Measurements from ENCODE around the gene PRELID1.
A peak's percentile ranks its signal among the peaks of the same experiment; 100 is the strongest.
"Not testable (repeated sequence)": the region's sequence is repeated elsewhere in the genome, so short reads cannot be mapped to it uniquely, and the experiment has no call there.

PRELID1 gene

DNA sequence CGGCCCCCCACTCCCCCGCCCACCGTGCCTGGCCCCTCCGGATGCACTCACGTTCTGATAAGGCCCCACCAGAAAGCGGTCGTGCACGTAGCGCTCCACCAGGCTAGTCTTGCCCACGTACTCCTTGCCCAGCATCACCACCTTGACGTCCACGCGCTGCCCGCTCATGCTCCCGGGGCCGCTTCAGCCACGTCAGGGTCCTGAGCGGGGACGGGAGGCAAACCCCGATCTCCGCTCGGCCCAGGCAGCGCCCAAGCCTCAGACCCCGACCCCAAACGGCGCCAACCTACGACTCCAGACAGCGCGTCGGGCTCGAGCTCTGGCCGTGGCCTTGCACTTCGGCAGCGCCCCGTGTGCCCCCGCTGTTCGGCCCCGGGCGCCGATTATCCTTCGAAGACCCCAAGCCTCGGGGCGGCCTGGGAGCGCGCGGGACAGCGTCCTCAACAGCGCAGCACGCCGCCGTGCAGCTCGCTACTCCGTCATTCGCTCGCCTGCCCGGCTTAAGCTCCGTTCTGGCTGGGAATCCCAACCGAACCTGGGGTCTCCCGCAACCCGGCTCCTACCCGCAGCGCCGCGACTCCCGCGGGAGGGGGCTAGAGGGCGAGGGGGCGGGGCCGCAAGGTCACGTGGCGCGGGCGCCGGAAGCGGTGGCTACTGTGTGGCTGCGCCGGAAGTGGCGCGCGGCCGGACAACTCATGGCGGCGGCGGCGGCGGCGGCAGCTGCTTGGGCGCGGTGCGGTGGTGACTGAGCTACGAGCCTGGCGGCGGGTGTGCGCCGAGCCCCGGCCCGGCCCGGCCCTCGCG is at the start of gene PRELID1, which contains the start of gene RAB24:
TSS of gene PRELID1 (plus strand) at position 679 of the 804 bp plus-strand sequence. CDS start 187 bp downstream, outside the sequence.
TSS of gene RAB24 (minus strand) at position 599 of the 804 bp plus-strand sequence. CDS start at position 168, 431 bp downstream.
- peak; percentile 82 for DNase-seq (ENCODE audit: insufficient read length, low spot score)
- peak; percentile 58 for FAIRE-seq

- DNase-seq (ENCODE audit: insufficient read length, low spot score) (no peak), FAIRE-seq (no peak)
These were observed 47.3 kb upstream of the PRELID1 start for GRCh38 chr5:177256296-177256695.

- DNase-seq (ENCODE audit: insufficient read length, low spot score); FAIRE-seq: not testable (repeated sequence)
These were observed 44.9 kb upstream of the PRELID1 start for GRCh38 chr5:177258711-177259110.

- DNase-seq (ENCODE audit: insufficient read length, low spot score) (no peak), FAIRE-seq (no peak)
These were observed 42.6 kb upstream of the PRELID1 start for GRCh38 chr5:177260961-177261360.

GRCh38 chr5:177261510-177261909 is 42.1 kb upstream of the PRELID1 start:
- FAIRE-seq: no peak
- no peak for DNase-seq (ENCODE audit: insufficient read length, low spot score)

DNA sequence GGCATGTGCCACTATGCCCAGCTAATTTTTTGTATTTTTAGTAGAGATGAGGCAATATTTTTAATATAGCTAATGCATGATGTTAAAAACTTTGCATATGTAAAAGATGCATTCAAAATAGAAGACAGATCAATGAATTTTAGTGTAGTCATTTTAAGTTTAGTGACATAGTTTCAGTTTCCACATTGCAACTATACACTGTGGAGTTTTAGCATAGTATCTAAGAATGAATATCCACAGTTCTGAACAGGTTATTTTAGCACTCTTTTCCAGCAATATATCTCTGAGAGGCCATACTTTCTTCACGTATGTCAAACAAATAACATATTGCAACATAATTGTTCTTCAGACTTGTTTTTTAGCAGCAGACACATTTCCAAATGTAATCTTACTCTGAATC is 39.4 kb upstream of the PRELID1 start:
- DNase-seq (ENCODE audit: insufficient read length, low spot score) (no peak), FAIRE-seq (no peak)

DNA sequence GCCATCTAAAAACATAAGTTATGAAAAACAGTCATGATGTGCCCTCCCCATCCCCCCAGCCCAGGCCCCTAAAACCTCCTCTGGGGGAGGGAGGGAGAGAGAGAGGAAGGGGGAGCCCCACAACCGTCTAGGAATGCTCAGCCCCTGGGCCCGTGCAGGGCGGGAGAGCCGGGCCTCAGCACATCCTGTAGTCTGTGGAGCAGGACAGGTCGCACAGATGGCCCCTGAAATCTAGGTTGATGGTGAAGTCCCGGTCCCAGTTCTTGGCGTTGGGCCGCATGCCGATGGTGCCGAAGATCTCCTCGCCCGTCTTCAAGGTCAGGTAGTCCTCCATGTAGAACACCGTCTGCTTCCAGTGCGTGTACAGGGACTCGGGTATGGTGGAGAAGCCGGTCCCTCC is 38.2 kb upstream of the PRELID1 start:
- DNase-seq (ENCODE audit: insufficient read length, low spot score) (no peak), FAIRE-seq (no peak)

DNA sequence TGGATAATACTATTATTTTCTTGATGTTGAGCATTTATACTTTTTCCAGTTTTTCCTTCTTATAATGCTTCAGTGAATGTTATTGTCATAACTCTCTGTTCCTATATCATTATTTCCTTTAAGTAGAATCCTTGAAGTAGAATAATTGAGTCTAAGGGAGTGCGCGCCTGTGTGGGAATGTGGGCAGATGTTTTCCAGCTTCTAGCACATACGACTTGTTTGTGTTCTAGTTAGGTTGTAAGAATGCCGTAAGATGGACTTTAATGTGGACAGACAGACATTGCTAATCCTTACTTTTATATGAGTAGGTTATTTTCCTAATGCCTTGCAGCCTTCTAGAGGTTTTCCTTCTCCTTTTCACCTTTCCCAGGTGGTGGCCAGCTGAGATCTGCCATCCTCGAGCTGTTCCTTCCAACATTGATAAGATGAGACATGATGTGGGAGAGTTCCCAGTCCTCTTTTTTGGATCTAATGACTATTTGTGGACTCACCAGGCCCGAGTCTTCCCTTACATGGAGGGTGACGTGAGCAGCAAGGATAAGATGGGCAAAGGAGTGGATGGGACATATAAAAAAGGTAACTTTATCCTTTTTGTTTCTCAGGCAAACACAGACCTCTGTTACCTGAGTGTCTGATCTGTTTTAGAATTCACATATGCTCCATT is 34.2 kb upstream of the PRELID1 start:
- DNase-seq (ENCODE audit: insufficient read length, low spot score) (no peak), FAIRE-seq (no peak)

DNA sequence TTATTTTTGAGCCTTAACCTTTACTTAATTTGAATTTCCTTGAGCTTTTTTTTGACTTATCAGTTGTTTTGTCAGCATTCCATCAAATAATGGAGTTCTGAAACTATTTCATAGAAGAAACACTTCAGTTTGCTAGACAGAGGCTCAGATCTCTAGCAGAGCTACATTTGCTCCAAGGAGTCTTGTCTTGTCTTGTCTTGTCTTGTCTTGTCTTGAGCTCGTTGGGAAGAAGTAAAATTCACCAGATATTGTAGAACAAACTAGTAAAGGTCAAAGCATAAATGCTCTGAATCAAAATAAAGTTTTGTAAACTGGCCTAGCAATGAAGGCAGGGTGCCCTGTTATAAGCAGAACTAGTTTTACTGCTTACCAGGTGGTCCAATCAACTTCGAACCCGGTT is 33.6 kb upstream of the PRELID1 start:
- no peak for DNase-seq (ENCODE audit: insufficient read length, low spot score)
- FAIRE-seq: peak; percentile 26

- FAIRE-seq (peak; percentile 11), DNase-seq (ENCODE audit: insufficient read length, low spot score) (no peak)
These were observed 32.9 kb upstream of the PRELID1 start for GRCh38 chr5:177270653-177271052.

- FAIRE-seq (no peak), DNase-seq (ENCODE audit: insufficient read length, low spot score) (no peak)
These were observed 32.5 kb upstream of the PRELID1 start for GRCh38 chr5:177271113-177271512.

DNA sequence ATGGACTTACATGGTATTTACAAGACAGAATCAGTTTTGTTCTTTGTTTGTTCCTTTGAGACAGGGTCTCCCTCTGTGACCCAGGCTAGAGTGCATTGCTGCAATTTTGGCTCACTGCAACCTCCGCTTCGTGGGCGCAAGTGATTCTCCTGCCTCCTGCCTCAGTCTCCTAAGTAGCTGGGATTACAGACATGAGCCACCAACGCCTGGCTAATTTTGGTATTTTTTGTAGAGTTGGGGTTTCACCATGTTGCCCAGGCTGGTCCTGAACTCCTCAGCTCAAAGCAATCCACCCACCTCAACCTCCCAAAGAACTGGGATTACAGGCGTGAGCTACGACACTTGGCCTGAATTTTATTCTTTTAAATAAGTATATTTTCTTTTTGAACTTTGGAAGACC is 27.7 kb upstream of the PRELID1 start:
- FAIRE-seq: no peak

GRCh38 chr5:177276886-177277285 is 26.7 kb upstream of the PRELID1 start:
- FAIRE-seq (no peak), DNase-seq (ENCODE audit: insufficient read length, low spot score) (no peak)

More for the DNA sequence above, 27.7 kb upstream of the PRELID1 start:
- DNase-seq (ENCODE audit: insufficient read length, low spot score): no peak

DNA sequence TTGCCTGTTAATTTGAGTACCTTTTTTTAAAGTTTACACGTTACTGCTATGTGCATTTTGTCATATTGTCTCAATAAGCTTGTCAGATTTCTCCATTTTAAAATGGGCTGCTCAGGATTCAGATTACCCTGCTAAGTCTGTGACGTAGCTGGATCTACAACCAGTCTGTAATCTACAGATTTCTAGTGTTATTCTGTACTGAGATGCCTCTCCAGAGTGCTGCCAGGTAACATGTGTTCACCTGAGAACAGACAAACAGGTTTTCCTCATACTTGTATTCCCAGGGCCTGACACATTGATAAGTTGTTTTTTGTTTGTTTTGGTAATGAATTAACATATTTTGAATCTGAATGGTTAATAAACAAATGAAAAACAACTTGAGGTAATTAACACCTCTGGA is 15.4 kb upstream of the PRELID1 start:
- no peak for FAIRE-seq
- no peak for DNase-seq (ENCODE audit: insufficient read length, low spot score)

DNA sequence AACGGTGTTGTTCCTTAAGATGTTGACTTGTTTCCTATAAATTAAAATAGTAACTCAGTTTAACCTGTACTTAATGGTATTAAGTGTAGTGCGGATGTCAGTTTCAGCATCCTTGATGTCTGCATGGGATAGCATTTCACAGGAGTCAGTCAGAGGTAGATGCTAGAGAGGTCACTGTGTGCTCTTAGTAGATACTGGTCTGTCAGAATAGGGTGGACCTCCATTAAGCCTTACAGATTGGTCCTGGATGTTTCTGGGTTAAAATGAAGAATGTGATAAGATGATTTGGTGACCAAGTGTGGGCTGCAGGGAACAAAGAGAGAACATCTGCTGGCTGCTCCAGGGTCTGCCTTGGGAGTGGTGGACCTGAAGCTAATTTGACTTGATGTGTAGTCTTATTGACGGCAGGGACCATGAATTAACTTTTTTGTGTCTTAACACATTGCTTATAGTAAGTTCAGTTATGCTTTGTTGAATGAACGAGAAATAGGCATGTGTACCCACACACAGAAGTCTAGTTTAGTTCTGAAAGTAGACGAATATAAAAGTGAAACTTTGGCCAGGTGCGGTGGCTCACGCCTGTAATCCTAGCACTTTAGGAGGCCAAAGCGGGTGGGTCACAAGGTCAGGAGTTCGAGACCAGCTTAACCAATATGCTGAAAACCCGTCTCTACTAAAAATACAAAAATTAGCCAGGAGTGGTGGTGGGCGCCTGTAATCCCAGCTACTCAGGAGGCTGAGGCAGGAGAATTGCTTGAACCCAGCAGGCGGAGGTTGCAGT is 12.6 kb upstream of the PRELID1 start:
- no peak for DNase-seq (ENCODE audit: insufficient read length, low spot score)
- peak; percentile 97 for FAIRE-seq

DNA sequence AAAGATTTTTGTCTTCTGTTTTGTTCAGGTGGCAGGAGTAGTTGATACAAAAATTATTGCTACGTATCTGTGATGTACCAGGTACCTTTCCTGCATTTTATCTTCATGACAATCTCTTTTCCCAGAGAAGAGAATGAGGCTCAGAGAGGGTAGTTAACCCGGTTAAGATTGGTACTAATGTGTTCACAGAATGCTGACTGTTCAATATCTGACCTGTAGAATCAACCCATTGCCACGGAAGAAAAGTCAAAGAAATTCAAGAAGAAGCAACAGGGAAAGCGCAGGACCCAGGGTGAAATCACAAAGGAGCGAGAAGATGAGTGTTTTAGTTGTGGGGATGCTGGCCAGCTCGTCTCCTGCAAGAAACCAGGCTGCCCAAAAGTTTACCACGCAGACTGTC is 11.9 kb upstream of the PRELID1 start:
- FAIRE-seq (no peak), DNase-seq (ENCODE audit: insufficient read length, low spot score) (no peak)

- DNase-seq (ENCODE audit: insufficient read length, low spot score) (no peak), FAIRE-seq (no peak)
These were observed 9.6 kb upstream of the PRELID1 start for GRCh38 chr5:177293819-177294581.

DNA sequence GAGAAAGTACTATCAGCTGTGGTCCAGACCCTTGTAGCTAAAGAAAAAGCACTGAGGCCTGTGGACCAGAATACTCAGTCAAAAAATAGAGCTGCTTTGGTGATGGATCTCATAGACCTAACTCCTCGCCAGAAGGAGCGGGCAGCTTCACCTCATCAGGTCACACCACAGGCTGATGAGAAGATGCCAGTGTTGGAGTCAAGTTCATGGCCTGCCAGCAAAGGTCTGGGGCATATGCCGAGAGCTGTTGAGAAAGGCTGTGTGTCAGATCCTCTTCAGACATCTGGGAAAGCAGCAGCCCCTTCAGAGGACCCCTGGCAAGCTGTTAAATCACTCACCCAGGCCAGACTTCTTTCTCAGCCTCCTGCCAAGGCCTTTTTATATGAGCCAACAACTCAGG is 9.0 kb upstream of the PRELID1 start:
- DNase-seq (ENCODE audit: insufficient read length, low spot score): no peak
- FAIRE-seq: no peak

- no peak for DNase-seq (ENCODE audit: insufficient read length, low spot score)
- FAIRE-seq: no peak
These were observed 7.7 kb upstream of the PRELID1 start for GRCh38 chr5:177295924-177296323.

DNA sequence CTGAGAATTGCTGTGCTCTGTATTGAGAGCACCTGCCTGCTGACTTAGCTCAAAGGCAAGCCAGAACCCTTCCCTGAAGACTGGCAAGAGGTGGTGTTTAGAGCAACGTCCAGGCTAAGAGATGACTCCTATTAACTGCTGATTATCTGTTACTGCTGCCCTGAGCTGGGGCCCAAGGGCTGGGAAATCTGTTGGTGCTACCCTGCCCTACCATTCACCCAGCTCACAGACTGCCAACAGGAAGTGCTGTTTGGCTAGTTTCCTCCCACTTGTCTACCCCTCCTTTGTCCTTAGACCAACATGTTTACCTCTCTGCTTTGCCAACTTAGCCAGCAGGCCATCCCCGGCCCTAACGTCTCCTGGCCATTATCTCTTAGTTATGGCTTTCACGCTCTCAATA is 7.0 kb upstream of the PRELID1 start:
- no peak for FAIRE-seq
- no peak for DNase-seq (ENCODE audit: insufficient read length, low spot score)

All from GM19239 (cell line).